Endothelial cell of umbilical vein (primary cell): ENCODE data around the gene SCAPER. TPM values are rescaled to one million over a fixed set of nuclear protein-coding genes. Genes with fewer than 3 reads are reported as not detected.
"Not testable (repeated sequence)": the region's sequence is repeated elsewhere in the genome, so short reads cannot be mapped to it uniquely, and the experiment has no call there.

Experiments
- BruUV-seq: library from RNA; stranded (reverse); fragments of 400-500 nt; replicated peaks from 2 replicates; lab custom pipeline; 2021; lab: Mats Ljungman, UMichigan
- CTCF ChIA-PET: fragments of 300-600, 350-600 bp; sonication (Branson Sonifier 250); formaldehyde crosslinking; loops from one replicate; lab custom pipeline; 2021; ENCODE audit warnings: antibody characterized with exemption, inconsistent platforms; lab: Charles Lee
- POLR2A ChIA-PET: fragments of 300-600, 350-600 bp; sonication (Branson Sonifier 250); formaldehyde crosslinking; loops from one replicate; lab custom pipeline; 2021; ENCODE audit warnings: antibody characterized with exemption, inconsistent platforms; lab: Charles Lee
- DNase-seq: peaks from one replicate; pipeline ENCODE4 v3.0.0-alpha.2; 2011; ENCODE audit warnings: low read depth, low spot score
- FAIRE-seq: peaks from 2 replicates; lab custom pipeline; 2011; peaks lifted over from hg19 to GRCh38; lab: Jason Lieb, UNC
- H2AFZ ChIP-seq: 2 replicates; pipeline ENCODE4 v1.6.0; 2012; ENCODE audit warnings: low read depth, low read length, control low read depth, inconsistent platforms
- H3K27ac ChIP-seq: 2 replicates; pipeline ENCODE4 v1.5.1; 2011; ENCODE audit warnings: low read depth, mild to moderate bottlenecking, control low read depth, low read length, moderate library complexity; ENCODE audit not compliant: insufficient read depth
- H3K27me3 ChIP-seq, 2 experiments: 2 replicates each; pipeline versions ENCODE4 v1.6.0 to v1.6.1; 2011; ENCODE audit warnings: low read length in 2 of 2, mixed read lengths in 1 of 2; ENCODE audit not compliant: control insufficient read depth in 2 of 2, insufficient read depth in 2 of 2
- H3K36me3 ChIP-seq, 2 experiments: 2 replicates in 1 of 2; 3 replicates in 1 of 2; pipeline ENCODE4 v1.5.1; 2011; ENCODE audit warnings: low read length in 2 of 2, mild to moderate bottlenecking in 1 of 2, moderate library complexity in 1 of 2; ENCODE audit not compliant: control insufficient read depth in 2 of 2, insufficient read depth in 2 of 2; ENCODE audit errors: extremely low read depth in 1 of 2
- H3K4me1 ChIP-seq: 3 replicates; pipeline ENCODE4 v1.5.1; 2011; ENCODE audit warnings: mild to moderate bottlenecking, low read length; ENCODE audit not compliant: control insufficient read depth, insufficient read depth; ENCODE audit errors: extremely low read depth
- H3K4me2 ChIP-seq: 2 replicates; pipeline ENCODE4 v1.6.1; 2011; ENCODE audit warnings: low read length, control low read depth, mixed read lengths; ENCODE audit not compliant: insufficient read depth
- H3K4me3 ChIP-seq, 3 experiments: fragments of 200-600 bp in 1 of 3; sonication (generic), shearing (Covaris generic) in 1 of 3; replicated peaks in 1 of 3; 2 replicates each; pipeline ENCODE4 v1.5.1; 2011 to 2016; ENCODE audit warnings: control low read depth in 3 of 3, low read length in 3 of 3, mild to moderate bottlenecking in 2 of 3, inconsistent platforms in 1 of 3, low read depth in 1 of 3, moderate library complexity in 1 of 3; ENCODE audit not compliant: insufficient read depth in 1 of 3
- H3K79me2 ChIP-seq: 2 replicates; pipeline ENCODE4 v1.6.0; 2012; ENCODE audit warnings: low read length, inconsistent platforms; ENCODE audit not compliant: control insufficient read depth, insufficient read depth
- H3K9ac ChIP-seq: replicated peaks from 2 replicates; pipeline ENCODE3; 2011; ENCODE audit warnings: low read length, control low read depth; ENCODE audit not compliant: insufficient read depth; ENCODE audit errors: extremely low read depth
- H3K9me1 ChIP-seq: replicated peaks from 3 replicates; pipeline ENCODE4 v1.6.0; 2011; ENCODE audit warnings: mild to moderate bottlenecking, low read length; ENCODE audit not compliant: control insufficient read depth, insufficient read depth; ENCODE audit errors: extremely low read depth
- H3K9me3 ChIP-seq: replicated peaks from 2 replicates; pipeline ENCODE4 v1.5.1; 2012; ENCODE audit warnings: low read length, inconsistent platforms; ENCODE audit not compliant: control insufficient read depth, insufficient read depth
- H4K20me1 ChIP-seq: replicated peaks from 2 replicates; pipeline ENCODE3; 2011; ENCODE audit warnings: mild to moderate bottlenecking, low read length; ENCODE audit not compliant: control insufficient read depth, insufficient read depth; ENCODE audit errors: extremely low read depth
- CTCF ChIP-seq, 2 donors: IDR thresholded peaks; 1 replicate in 1 of 2; 2 replicates in 1 of 2; pipeline ENCODE4 v1.5.1; 2011; ENCODE audit warnings: low read length in 2 of 2, mild to moderate bottlenecking in 2 of 2, moderate library complexity in 2 of 2, control low read depth in 1 of 2, inconsistent platforms in 1 of 2, low read depth in 1 of 2; ENCODE audit not compliant: insufficient read depth in 1 of 2; ENCODE audit errors: extremely low read depth in 1 of 2
- EZH2 ChIP-seq: IDR thresholded peaks from 2 replicates; pipeline ENCODE4 v1.6.1; 2012; ENCODE audit warnings: borderline replicate concordance, low read depth, mild to moderate bottlenecking, moderate library complexity, low read length, inconsistent platforms; ENCODE audit not compliant: severe bottlenecking
- FOS ChIP-seq: IDR thresholded peaks from 2 replicates; pipeline ENCODE4 v1.6.1; 2011; ENCODE audit warnings: mild to moderate bottlenecking, low read length, moderate library complexity, borderline replicate concordance; ENCODE audit not compliant: insufficient read depth
- GATA2 ChIP-seq: IDR thresholded peaks from 2 replicates; pipeline ENCODE4 v1.7.0; 2011; ENCODE audit warnings: low read depth, mild to moderate bottlenecking, moderate library complexity, mixed read lengths, low read length; ENCODE audit not compliant: insufficient read length, insufficient read depth
- JUN ChIP-seq: IDR thresholded peaks from 2 replicates; pipeline ENCODE4 v1.6.1; 2011; ENCODE audit warnings: borderline replicate concordance, low read depth; ENCODE audit not compliant: insufficient read length, insufficient read depth
- MYC ChIP-seq: IDR thresholded peaks from one replicate; pipeline ENCODE4 v1.6.1; 2011; ENCODE audit warnings: mild to moderate bottlenecking, low read depth, low read length
- POLR2A ChIP-seq: IDR thresholded peaks from 2 replicates; pipeline ENCODE4 v1.6.1; 2012; ENCODE audit warnings: low read depth, mild to moderate bottlenecking, control low read depth, low read length
- dilution Hi-C: fragments of 300-500 bp; cut with MboI; formaldehyde crosslinking; loops from one replicate; pipeline ENCODE4 v1.15.0; 2019; ENCODE audit warnings: low sequenced_read_pairs; ENCODE audit not compliant: extremely low pct_ligation_motif_present
- intact Hi-C: fragments of 100-400 bp; cut with micrococcal nuclease; formaldehyde crosslinking; loops from one replicate; pipeline ENCODE4 v1.10.0; 2022
- polyA plus RNA-seq, 4 experiments: library from polyadenylated mRNA; depleted of rRNA in 3 of 4; stranded (reverse) in 3 of 4; unstranded in 1 of 4; fragments of >200 nt; gene quantifications; 2 replicates each; pipeline versions ENCODE4 v1.2.1 to v1.2.3, GENCODE V29; 2011 to 2012; ENCODE audit warnings: missing spikeins in 1 of 4
- total RNA-seq: library from RNA; stranded (reverse); gene quantifications from 2 replicates; pipeline ENCODE4 v1.2.3, GENCODE V29; 2021

The SCAPER gene
- total and polyA plus RNA-seq, 2 donors (not counting 3 experiments of a cell fraction or from before 2014, with no cell fraction given): 2.7 to 12.7 TPM

GRCh38 chr15:76887280-76888141, 17.6 kb downstream of the SCAPER start:
- H3K4me3 ChIP-seq, H3K4me1 ChIP-seq, POLR2A ChIA-PET, BruUV-seq, dilution Hi-C loops, H3K9me3 ChIP-seq, H3K79me2 ChIP-seq, H4K20me1 ChIP-seq, intact Hi-C loops, H3K9ac ChIP-seq, H3K36me3 ChIP-seq, H3K27me3 ChIP-seq, DNase-seq, H2AFZ ChIP-seq, H3K27ac ChIP-seq, H3K4me2 ChIP-seq, CTCF ChIA-PET, H3K9me1 ChIP-seq, FAIRE-seq: not testable (repeated sequence)

- H3K9ac ChIP-seq: no peak overlapping the region
- no peak overlapping the region for H3K4me3 ChIP-seq
- H3K4me2 ChIP-seq: no peak overlapping the region
- DNase-seq: no peak
- H3K36me3 ChIP-seq: no peaks in the 10 kb centered on the region
- H3K4me1 ChIP-seq: no peaks in the 10 kb centered on the region
- H3K27me3 ChIP-seq: no peaks in the 10 kb centered on the region
- H3K79me2 ChIP-seq: no peaks in the 10 kb centered on the region
- H3K9me3 ChIP-seq: no peaks in the 10 kb centered on the region
- no peak overlapping the region for H3K27ac ChIP-seq
- dilution Hi-C loops (no loop called here), intact Hi-C loops (no loop called here)
- no TSS peak for BruUV-seq
- TF ChIP-seq MYC: no peak
- TF ChIP-seq GATA2: no peak
- no peak for TF ChIP-seq POLR2A
- no peak for TF ChIP-seq JUN
- TF ChIP-seq EZH2: no peak
- TF ChIP-seq FOS: no peak
- TF ChIP-seq CTCF (IDR thresholded peaks at IDR 0.05; ENCODE audit: extremely low read depth in 1 of 2, insufficient read depth in 1 of 2, low read depth in 1 of 2, low read length in 2 of 2): no peak
- H4K20me1 ChIP-seq: no peaks in the 10 kb centered on the region
- FAIRE-seq: no peak
- H2AFZ ChIP-seq: no peak overlapping the region
- ChIA-PET POLR2A (no interaction called here), CTCF (no interaction called here)
- no peaks in the 10 kb centered on the region for H3K9me1 ChIP-seq
Observed at GRCh38 chr15:76885212-76885611, 19.9 kb downstream of the SCAPER start.
